GM19193 (cell line): ENCODE data around the gene XIRP1.

Experiments used
- POLR2A ChIP-seq: IDR thresholded peaks from 4 replicates; pipeline ENCODE4 v1.6.1; 2011; ENCODE audit not compliant: insufficient read depth, insufficient read length; ENCODE audit errors: extremely low read depth

The XIRP1 gene

GRCh38 chr3:39146611-39147591 is 45.5 kb downstream of the XIRP1 start:
- TF ChIP-seq POLR2A, result peak; percentile 34

GRCh38 chr3:39146083-39146501 is 46.3 kb downstream of the XIRP1 start:
- no peak for TF ChIP-seq POLR2A

- no peak for TF ChIP-seq POLR2A
These were observed 47.5 kb downstream of the XIRP1 start for GRCh38 chr3:39144748-39145380.

- TF ChIP-seq POLR2A, result no peak
These were observed 48.2 kb downstream of the XIRP1 start for GRCh38 chr3:39144095-39144747.

GRCh38 chr3:39143051-39143885 is 49.1 kb downstream of the XIRP1 start:
- TF ChIP-seq POLR2A, result no peak

- no peak for TF ChIP-seq POLR2A
These were observed 50.3 kb downstream of the XIRP1 start for GRCh38 chr3:39142067-39142466.

GRCh38 chr3:39141171-39141995 is 51.0 kb downstream of the XIRP1 start:
- TF ChIP-seq POLR2A, result no peak

- no peak for TF ChIP-seq POLR2A
These were observed 51.9 kb downstream of the XIRP1 start for GRCh38 chr3:39140341-39140971.

- no peak for TF ChIP-seq POLR2A
These were observed 53.0 kb downstream of the XIRP1 start for GRCh38 chr3:39139442-39139841.

- peak; percentile 16 for TF ChIP-seq POLR2A
These were observed 53.5 kb downstream of the XIRP1 start for GRCh38 chr3:39138804-39139415.

- TF ChIP-seq POLR2A, result no peak
These were observed 54.2 kb downstream of the XIRP1 start for GRCh38 chr3:39137991-39138803.

- no peak for TF ChIP-seq POLR2A
These were observed 54.9 kb downstream of the XIRP1 start for GRCh38 chr3:39137435-39137936.
